ENCODE data around the gene NINJ1.

The NINJ1 gene

DNA sequence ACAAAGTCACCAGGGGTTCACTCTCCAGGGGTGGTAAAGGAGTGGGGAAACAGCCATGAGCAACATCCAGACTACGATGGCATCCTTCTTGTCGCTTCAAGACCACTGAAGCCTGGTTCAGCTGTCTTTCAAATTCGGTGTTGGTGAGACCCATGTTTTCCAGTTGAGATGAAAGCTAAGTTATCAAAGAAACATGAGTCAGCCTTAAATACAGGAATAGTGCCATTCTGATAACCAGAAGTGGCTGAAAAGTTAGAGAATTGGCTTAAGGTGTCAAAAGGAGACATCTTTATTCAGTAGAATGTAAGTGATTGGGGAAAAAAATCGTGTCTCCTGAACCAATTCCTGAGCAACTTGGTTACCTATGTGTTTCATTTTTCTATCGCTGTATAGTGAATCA lies 45.0 kb downstream of the NINJ1 start:
- DNase-seq (ENCODE audit: insufficient read length, low spot score) (peak; percentile 2), FAIRE-seq (no peak)
- TF ChIP-seq CTCF (IDR thresholded peaks at IDR 0.05; ENCODE audit: insufficient read depth, missing control alignments) = no peak

DNA sequence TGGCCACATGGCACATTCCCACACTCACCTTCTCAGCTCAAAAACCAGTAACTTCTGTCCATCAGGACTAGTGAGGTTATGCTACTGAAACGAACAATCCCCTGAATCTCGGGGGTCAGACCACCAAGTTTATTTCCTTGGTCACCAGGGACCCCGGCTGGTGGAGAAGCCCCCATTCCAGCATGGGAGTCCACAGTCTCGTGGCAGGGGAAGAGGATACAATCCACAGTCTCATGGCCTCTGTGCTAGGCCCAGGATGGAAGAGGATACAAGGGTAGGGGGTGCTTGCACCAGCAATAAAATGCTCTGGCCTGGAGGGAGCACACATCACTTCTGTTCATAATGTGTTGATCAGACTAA lies 45.4 kb downstream of the NINJ1 start:
- FAIRE-seq = no peak

GRCh38 chr9:93087971-93088655 lies 45.9 kb downstream of the NINJ1 start:
- no peak for TF ChIP-seq CTCF (IDR thresholded peaks at IDR 0.05; ENCODE audit: insufficient read depth, missing control alignments)
- no peak for FAIRE-seq
- DNase-seq (ENCODE audit: insufficient read length, low spot score) = peak; percentile 6

More for the DNA sequence above, 45.4 kb downstream of the NINJ1 start:
- DNase-seq (ENCODE audit: insufficient read length, low spot score) = peak; percentile 3
- TF ChIP-seq CTCF (IDR thresholded peaks at IDR 0.05; ENCODE audit: insufficient read depth, missing control alignments) = no peak

- no peak for FAIRE-seq
- DNase-seq (ENCODE audit: insufficient read length, low spot score) = peak; percentile 0
- no peak for TF ChIP-seq CTCF (IDR thresholded peaks at IDR 0.05; ENCODE audit: insufficient read depth, missing control alignments)
Observed at GRCh38 chr9:93086447-93087224, 47.4 kb downstream of the NINJ1 start.

GRCh38 chr9:93085676-93086075 lies 48.4 kb downstream of the NINJ1 start:
- FAIRE-seq (no peak), DNase-seq (ENCODE audit: insufficient read length, low spot score) (peak; percentile 2)
- no peak for TF ChIP-seq CTCF (IDR thresholded peaks at IDR 0.05; ENCODE audit: insufficient read depth, missing control alignments)

DNA sequence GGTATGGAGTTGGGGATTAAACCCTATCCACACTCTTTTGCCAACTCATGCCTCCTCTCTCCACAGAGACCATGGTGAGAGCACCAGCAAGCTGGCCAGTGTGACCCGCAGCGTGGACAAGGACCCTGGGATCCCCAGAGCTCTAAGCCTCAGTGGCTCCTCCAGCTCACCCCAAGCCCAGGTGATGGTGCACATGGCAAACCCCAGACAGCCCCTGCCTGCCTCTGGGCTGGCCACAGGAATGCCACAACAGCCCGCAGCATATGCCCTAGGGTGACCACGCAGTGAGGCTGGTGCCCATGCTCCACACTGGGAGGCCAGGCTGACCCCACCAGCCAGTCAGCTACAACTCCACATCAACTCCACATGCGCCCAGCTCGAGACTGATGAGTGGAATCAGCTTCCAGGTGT lies 49.6 kb downstream of the NINJ1 start:
- TF ChIP-seq CTCF (IDR thresholded peaks at IDR 0.05; ENCODE audit: insufficient read depth, missing control alignments) = no peak
- no peak for FAIRE-seq
- peak; percentile 11 for DNase-seq (ENCODE audit: insufficient read length, low spot score)

Data from D721Med (cell line).